Thoracic aorta (tissue), 2 donors: ENCODE results near the gene HMG20A. TPM values are rescaled to one million over a fixed set of nuclear protein-coding genes. Genes with fewer than 3 reads are reported as not detected.

Experiments used
- ATAC-seq: fragments of 150-250 bp; one replicate; pipeline ENCODE4 v1.8.0; 2017; ENCODE audit warnings: low read depth; ENCODE audit not compliant: insufficient number of reproducible peaks, low FRiP score
- DNase-seq: peaks from one replicate; pipeline ENCODE4 v3.0.0-alpha.2; 2020; ENCODE audit warnings: low spot score
- H3K27ac ChIP-seq, 2 donors: fragments of 200-600 bp; sonication (generic); 1 replicate in 1 of 2; 2 replicates in 1 of 2; pipeline ENCODE4 v1.5.1; 2016; ENCODE audit warnings: mild to moderate bottlenecking in 2 of 2, moderate library complexity in 2 of 2
- H3K27me3 ChIP-seq: fragments of 200-600 bp; sonication (generic); replicated peaks from 2 replicates; pipeline ENCODE4 v1.6.0; 2016; ENCODE audit warnings: mild to moderate bottlenecking; ENCODE audit not compliant: insufficient read depth
- H3K36me3 ChIP-seq: fragments of 200-600 bp; sonication (generic); one replicate; pipeline ENCODE4 v1.5.1; 2016
- H3K4me1 ChIP-seq, 2 donors: fragments of 200-600 bp; sonication (generic); 1 replicate in 1 of 2; 2 replicates in 1 of 2; pipeline versions ENCODE4 v1.5.1 to v1.6.0; 2016; ENCODE audit warnings: low read depth in 2 of 2, mild to moderate bottlenecking in 1 of 2; ENCODE audit not compliant: control insufficient read depth in 1 of 2
- H3K4me3 ChIP-seq: fragments of 200-600 bp; sonication (generic); 2 replicates; pipeline ENCODE4 v1.5.1; 2016; ENCODE audit warnings: mild to moderate bottlenecking
- H3K9me3 ChIP-seq: fragments of 200-600 bp; sonication (generic); 2 replicates; pipeline ENCODE4 v1.5.1; 2016
- CTCF ChIP-seq: fragments of 200-600 bp; sonication (generic); IDR thresholded peaks from one replicate; pipeline ENCODE4 v1.5.1; 2019; ENCODE audit warnings: antibody characterized with exemption
- total RNA-seq, 2 donors: library from RNA; depleted of rRNA; stranded (reverse); fragments of >200 nt; gene quantifications; one replicate each; pipeline versions ENCODE4 v1.1.0 to v1.2.3, GENCODE V29; 2016

Gene HMG20A
- total RNA-seq, 2 donors from 2014 or later: 25.7 to 47.3 TPM

- H3K27ac ChIP-seq: no peak overlapping the region
- no peak for ATAC-seq
- TF ChIP-seq CTCF: no peak
Observed at GRCh38 chr15:77529394-77530159, 108.9 kb downstream of the HMG20A start.

GRCh38 chr15:77530576-77530975 lies 109.9 kb downstream of the HMG20A start:
- Histone ChIP-seq H3K4me1 (no peaks in the 10 kb centered on the region), H3K9me3 (no peaks in the 10 kb centered on the region), H3K4me3 (no peak overlapping the region), H3K36me3 (no peaks in the 10 kb centered on the region), H3K27me3 (no peaks in the 10 kb centered on the region), H3K27ac (no peak overlapping the region)
- no peak for TF ChIP-seq CTCF
- DNase-seq (no peak), ATAC-seq (no peak)

More at GRCh38 chr15:77529394-77530159, 108.9 kb downstream of the HMG20A start:
- no peaks in the 10 kb centered on the region for H3K36me3 ChIP-seq
- H3K27me3 ChIP-seq: no peaks in the 10 kb centered on the region
- no peaks in the 10 kb centered on the region for H3K4me1 ChIP-seq
- no peaks in the 10 kb centered on the region for H3K9me3 ChIP-seq
- no peak for DNase-seq
- no peak overlapping the region for H3K4me3 ChIP-seq

- Histone ChIP-seq H3K36me3 (no peaks in the 10 kb centered on the region), H3K27ac (no peak overlapping the region), H3K9me3 (no peaks in the 10 kb centered on the region), H3K4me1 (no peaks in the 10 kb centered on the region), H3K27me3 (no peaks in the 10 kb centered on the region), H3K4me3 (no peak overlapping the region)
- no peak for ATAC-seq
- no peak for TF ChIP-seq CTCF
- no peak for DNase-seq
Observed at GRCh38 chr15:77531191-77532000, 110.7 kb downstream of the HMG20A start.

GRCh38 chr15:77532067-77532710 lies 111.5 kb downstream of the HMG20A start:
- Histone ChIP-seq H3K4me3 (no peak overlapping the region), H3K27ac (no peak overlapping the region), H3K4me1 (no peaks in the 10 kb centered on the region), H3K36me3 (no peaks in the 10 kb centered on the region), H3K9me3 (no peaks in the 10 kb centered on the region), H3K27me3 (no peaks in the 10 kb centered on the region)
- no peak for TF ChIP-seq CTCF
- no peak for DNase-seq
- no peak for ATAC-seq

GRCh38 chr15:77532846-77533245 lies 112.2 kb downstream of the HMG20A start:
- Histone ChIP-seq H3K4me3 (no peak overlapping the region), H3K36me3 (no peaks in the 10 kb centered on the region), H3K27me3 (no peaks in the 10 kb centered on the region), H3K4me1 (no peaks in the 10 kb centered on the region), H3K9me3 (no peaks in the 10 kb centered on the region), H3K27ac (no peak overlapping the region)
- DNase-seq: no peak
- no peak for TF ChIP-seq CTCF
- ATAC-seq: no peak
